ENCODE measurements around the gene TWF2. TPM values are rescaled to one million over a fixed set of nuclear protein-coding genes. Genes with fewer than 3 reads are reported as not detected.

TWF2 gene
- total RNA-seq, 1 experiment from 2014 or later: 102 TPM

- Histone ChIP-seq H3K9me3 (ENCODE audit: insufficient read depth, low read depth) (no peaks in the 10 kb centered on the region), H2AFZ (no peak overlapping the region), H3K4me1 (replicated peaks; ENCODE audit: insufficient read depth) (peaks cover 32% of the 10 kb centered on the region), H4K20me1 (ENCODE audit: insufficient read depth) (no peaks in the 10 kb centered on the region), H3K4me3 (no peak overlapping the region), H3F3A (ENCODE audit: insufficient read depth, low read depth) (peaks cover 32% of the 10 kb centered on the region), H3K4me2 (peak overlapping the region; percentile 49; the same call in 1 of the 2 replicates), H3K79me2 (ENCODE audit: low read depth) (no peaks in the 10 kb centered on the region; the same call in 1 of the 2 replicates), H3K27me3 (ENCODE audit: insufficient read depth, low read depth) (no peaks in the 10 kb centered on the region), H3K27ac (peak overlapping the region; percentile 49; the same call in 1 of the 2 replicates), H3K36me3 (ENCODE audit: low read depth) (peaks cover 54% of the 10 kb centered on the region), H3K9me2 (ENCODE audit: insufficient read depth) (no peaks in the 10 kb centered on the region)
- peak in 1 of 2 experiments; percentile 86 for DNase-seq
- POLR2A ChIA-PET (ENCODE audit: unreplicated experiment): interaction anchor here (0.7 kb wide), 1 partner anchor 212 kb away, joined by 3 read pairs; no protein-coding TSS in a partner anchor
- no TSS peak for BruUV-seq (replicated peaks)
- intact Hi-C loops (cut with micrococcal nuclease; ENCODE audit: unreplicated experiment): no loop called here
- TF ChIP-seq CTCF (conservative IDR thresholded peaks at IDR 0.05) (no peak), EZH2 (IDR thresholded peaks at IDR 0.05; ENCODE audit: low read depth) (no peak)
- CTCF ChIA-PET: no interaction called here
Measured at GRCh38 chr3:52210550-52211046, 28.4 kb downstream of the TWF2 start.

DNA sequence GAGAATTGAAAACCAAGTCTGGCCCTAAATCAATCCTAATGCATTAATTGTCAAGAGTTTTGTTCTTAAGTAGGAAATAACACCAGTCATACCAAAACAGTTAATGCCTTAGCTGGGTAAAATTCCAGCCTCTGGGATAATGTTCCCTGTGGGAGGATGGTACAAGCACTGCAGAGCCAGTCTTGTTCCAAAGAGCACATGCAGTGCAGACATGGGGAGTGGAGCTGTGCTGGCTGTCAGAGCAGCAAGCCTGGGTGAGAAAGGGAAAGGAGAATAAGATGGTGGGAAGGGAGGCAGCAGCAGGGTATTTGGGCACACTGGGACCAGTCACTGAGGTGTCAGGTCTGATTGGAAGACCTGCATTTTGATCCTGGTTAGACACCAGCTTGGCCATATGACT lies 28.9 kb downstream of the TWF2 start:
- Histone ChIP-seq H3K79me2 (ENCODE audit: low read depth) (no peaks in the 10 kb centered on the region; the same call in 1 of the 2 replicates), H2AFZ (no peak overlapping the region), H3K4me1 (replicated peaks; ENCODE audit: insufficient read depth) (peaks cover 26% of the 10 kb centered on the region), H3K4me3 (no peak overlapping the region), H3K9me2 (ENCODE audit: insufficient read depth) (no peaks in the 10 kb centered on the region), H3F3A (ENCODE audit: insufficient read depth, low read depth) (peaks cover 31% of the 10 kb centered on the region; the same call in 1 of the 2 replicates), H3K27ac (peak overlapping the region; percentile 49; the same call in 1 of the 2 replicates), H3K9me3 (ENCODE audit: insufficient read depth, low read depth) (no peaks in the 10 kb centered on the region), H3K27me3 (ENCODE audit: insufficient read depth, low read depth) (no peaks in the 10 kb centered on the region), H3K4me2 (0 out of 2 replicates have a peak overlapping the region, but pooled peaks have one; percentile 49), H3K36me3 (ENCODE audit: low read depth) (peaks cover 60% of the 10 kb centered on the region), H4K20me1 (ENCODE audit: insufficient read depth) (no peaks in the 10 kb centered on the region)
- no peak for DNase-seq
- ChIA-PET POLR2A (ENCODE audit: unreplicated experiment) (interaction anchor here (0.6 to 0.7 kb wide), 2 partner anchors 29 to 211 kb away, joined by 3 read pairs; partner anchors contain the start of gene TWF2), CTCF (no interaction called here)
- intact Hi-C loops (cut with micrococcal nuclease; ENCODE audit: unreplicated experiment): no loop called here
- no TSS peak for BruUV-seq (replicated peaks)
- no peak for TF ChIP-seq EZH2 (IDR thresholded peaks at IDR 0.05; ENCODE audit: low read depth)
- no peak for TF ChIP-seq CTCF (conservative IDR thresholded peaks at IDR 0.05)

DNA sequence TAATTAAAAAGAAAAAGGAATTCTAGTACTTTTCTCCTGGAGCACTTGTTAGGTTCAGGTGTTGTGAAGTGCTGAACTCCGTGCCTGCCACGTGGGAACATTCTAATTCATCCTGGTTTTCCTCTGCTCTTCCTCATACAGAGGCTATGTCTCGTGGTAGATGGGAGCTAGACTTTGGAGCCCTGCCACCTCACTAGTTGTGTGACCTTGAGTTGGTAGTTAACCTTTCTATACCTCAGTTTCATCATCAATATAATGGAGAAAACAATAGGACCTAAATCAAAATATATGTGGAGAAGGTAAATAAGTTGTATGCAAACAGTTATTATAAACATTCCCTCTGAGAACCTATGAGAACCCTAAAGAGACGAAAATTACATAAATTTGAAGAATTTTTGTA lies 30.4 kb downstream of the TWF2 start:
- no peaks in the 10 kb centered on the region for H3K27me3 ChIP-seq (ENCODE audit: insufficient read depth, low read depth)
- H3F3A ChIP-seq (ENCODE audit: insufficient read depth, low read depth): peaks cover 31% of the 10 kb centered on the region; the same call in 1 of the 2 replicates
- no peaks in the 10 kb centered on the region for H3K9me3 ChIP-seq (ENCODE audit: insufficient read depth, low read depth)
- no peak overlapping the region for H2AFZ ChIP-seq
- peaks cover 17% of the 10 kb centered on the region for H3K4me1 ChIP-seq (replicated peaks; ENCODE audit: insufficient read depth)
- no peak overlapping the region for H3K27ac ChIP-seq
- no peaks in the 10 kb centered on the region for H3K9me2 ChIP-seq (ENCODE audit: insufficient read depth)
- BruUV-seq (replicated peaks): no TSS peak
- no peak for TF ChIP-seq CTCF (conservative IDR thresholded peaks at IDR 0.05)
- no peak for TF ChIP-seq EZH2 (IDR thresholded peaks at IDR 0.05; ENCODE audit: low read depth)
- H3K4me3 ChIP-seq: no peak overlapping the region
- H3K4me2 ChIP-seq: no peak overlapping the region
- no peaks in the 10 kb centered on the region for H3K79me2 ChIP-seq (ENCODE audit: low read depth)
- intact Hi-C loops (cut with micrococcal nuclease; ENCODE audit: unreplicated experiment): no loop called here
- H3K36me3 ChIP-seq (ENCODE audit: low read depth): peaks cover 62% of the 10 kb centered on the region
- CTCF ChIA-PET: no interaction called here
- DNase-seq: no peak
- no peaks in the 10 kb centered on the region for H4K20me1 ChIP-seq (ENCODE audit: insufficient read depth)
- POLR2A ChIA-PET (ENCODE audit: unreplicated experiment): no interaction called here
